HEK293 (cell line): ENCODE data around the gene STX16.

Source experiments
- CTCF ChIA-PET: fragments of 350-600 bp; formaldehyde crosslinking; extraction: SDS; loops from one replicate; lab custom pipeline; 2021; ENCODE audit warnings: antibody characterized with exemption; lab: Yijun Ruan, JAX
- POLR2A ChIA-PET: fragments of 300-600 bp; formaldehyde crosslinking; extraction: SDS; loops from one replicate; lab custom pipeline; 2020; ENCODE audit warnings: antibody characterized with exemption, inconsistent platforms; lab: Yijun Ruan, JAX
- H3K27ac ChIP-seq: fragments of 200-500 bp; sonication (Bioruptor generic); 2 replicates; pipeline ENCODE4 v1.5.1; 2014; ENCODE audit warnings: low read depth, low read length, control low read depth, inconsistent platforms; ENCODE audit errors: extremely low read depth
- H3K36me3 ChIP-seq, 2 experiments: fragments of 200-500 bp in 1 of 2; sonication (Bioruptor generic) in 1 of 2; 1 replicate in 1 of 2; 2 replicates in 1 of 2; pipeline ENCODE4 v1.5.1; 2014 to 2017; ENCODE audit warnings: inconsistent platforms in 2 of 2, low read length in 2 of 2; ENCODE audit not compliant: control insufficient read depth in 2 of 2, insufficient read depth in 1 of 2
- H3K4me1 ChIP-seq: fragments of 200-500 bp; sonication (Bioruptor generic); 2 replicates; pipeline ENCODE4 v1.5.1; 2014; ENCODE audit warnings: mild to moderate bottlenecking, low read length, inconsistent platforms; ENCODE audit not compliant: control insufficient read depth, insufficient read depth
- H3K4me3 ChIP-seq: 2 replicates; pipeline ENCODE4 v1.5.1; 2011; ENCODE audit warnings: low read depth, mild to moderate bottlenecking, control low read depth, low read length, moderate library complexity
- H3K9me3 ChIP-seq: fragments of 200-500 bp; sonication (Bioruptor generic); 2 replicates; pipeline ENCODE4 v1.5.1; 2014; ENCODE audit warnings: low read depth, low read length, inconsistent platforms; ENCODE audit not compliant: control insufficient read depth, insufficient read depth
- HIC1 ChIP-seq: fragments of 450-650 bp; formaldehyde crosslinking; IDR thresholded peaks from 2 replicates; pipeline ENCODE4 v1.5.1; 2016; ENCODE audit warnings: missing biosample characterization, missing genetic modification characterization
- PRDM1 ChIP-seq: fragments of 450-650 bp; formaldehyde crosslinking; IDR thresholded peaks from 2 replicates; pipeline ENCODE4; 2016; ENCODE audit warnings: missing biosample characterization, missing genetic modification characterization
- SALL2 ChIP-seq: fragments of 450-650 bp; formaldehyde crosslinking; IDR thresholded peaks from 2 replicates; pipeline ENCODE4 v1.5.0; 2017; ENCODE audit warnings: missing biosample characterization, mild to moderate bottlenecking, missing genetic modification characterization, borderline replicate concordance
- SCRT2 ChIP-seq: fragments of 450-650 bp; formaldehyde crosslinking; IDR thresholded peaks from 2 replicates; pipeline ENCODE4 v1.5.1; 2016; ENCODE audit warnings: missing biosample characterization, missing genetic modification characterization
- ZFP3 ChIP-seq: fragments of 450-650 bp; formaldehyde crosslinking; IDR thresholded peaks from 2 replicates; pipeline ENCODE4 v1.5.1; 2016; ENCODE audit warnings: low read depth, missing biosample characterization, missing genetic modification characterization
- ZNF214 ChIP-seq: fragments of 450-650 bp; formaldehyde crosslinking; IDR thresholded peaks from 2 replicates; pipeline ENCODE4 v1.5.1; 2017; ENCODE audit warnings: missing biosample characterization, mild to moderate bottlenecking, missing genetic modification characterization, borderline replicate concordance
- ZNF223 ChIP-seq: fragments of 450-650 bp; formaldehyde crosslinking; IDR thresholded peaks from 2 replicates; pipeline ENCODE4 v1.5.1; 2016; ENCODE audit warnings: missing biosample characterization, missing genetic modification characterization
- ZNF280D ChIP-seq: fragments of 450-650 bp; formaldehyde crosslinking; IDR thresholded peaks from 2 replicates; pipeline ENCODE4 v1.5.1; 2016; ENCODE audit warnings: missing biosample characterization, missing genetic modification characterization
- ZNF398 ChIP-seq: fragments of 450-650 bp; formaldehyde crosslinking; IDR thresholded peaks from 2 replicates; pipeline ENCODE4 v1.5.1; 2017; ENCODE audit warnings: missing biosample characterization, missing genetic modification characterization
- ZNF521 ChIP-seq: fragments of 450-650 bp; formaldehyde crosslinking; IDR thresholded peaks from 2 replicates; pipeline ENCODE4 v1.5.1; 2017; ENCODE audit warnings: missing biosample characterization, mild to moderate bottlenecking, missing genetic modification characterization
- ZNF704 ChIP-seq: fragments of 450-650 bp; formaldehyde crosslinking; IDR thresholded peaks from 2 replicates; pipeline ENCODE4 v1.5.1; 2016; ENCODE audit warnings: missing biosample characterization, missing genetic modification characterization
- ZSCAN5A ChIP-seq: fragments of 450-650 bp; formaldehyde crosslinking; IDR thresholded peaks from 2 replicates; pipeline ENCODE4 v1.5.1; 2016; ENCODE audit warnings: missing biosample characterization, missing genetic modification characterization

The STX16 gene

GRCh38 chr20:58657986-58658385 lies 6.9 kb downstream of the STX16 start (continued):
- no peak for TF ChIP-seq ZNF521 (tag by site-specific recombination)

- Histone ChIP-seq H3K9me3 (no peaks in the 10 kb centered on the region), H3K4me3 (no peak overlapping the region), H3K36me3 (peaks cover 4 to 43% of the 10 kb centered on the region in 2 experiments), H3K27ac (no peak overlapping the region), H3K4me1 (peaks cover 17% of the 10 kb centered on the region)
- TF ChIP-seq PRDM1 (peak; percentile 54), ZNF214 (tag by site-specific recombination) (no peak), SCRT2 (peak; percentile 12; the same call in 1 of the 2 replicates), ZFP3 (tag by site-specific recombination) (no peak)
- CTCF ChIA-PET: interaction anchor here (0.6 to 1.6 kb wide), 4 partner anchors 8 to 836 kb away, joined by 3 to 6 read pairs (median 4); partner anchors contain the start of gene STX16
- POLR2A ChIA-PET: interaction anchor here (1.9 kb wide), 1 partner anchor 8 kb away, joined by 11 read pairs; the partner anchor contains the start of gene STX16
Observed at GRCh38 chr20:58658760-58659159, 7.7 kb downstream of the STX16 start.

GRCh38 chr20:58659841-58660240 lies 8.8 kb downstream of the STX16 start:
- no peak overlapping the region for H3K27ac ChIP-seq
- no peak overlapping the region for H3K4me3 ChIP-seq
- H3K9me3 ChIP-seq: no peaks in the 10 kb centered on the region
- ChIA-PET CTCF (interaction anchor here (0.9 to 1.6 kb wide), 4 partner anchors 9 to 835 kb away, joined by 3 to 6 read pairs (median 4); partner anchors contain the start of gene STX16), POLR2A (interaction anchor here (1.9 kb wide), 1 partner anchor 9 kb away, joined by 11 read pairs; the partner anchor contains the start of gene STX16)
- peaks cover 4 to 47% of the 10 kb centered on the region in 2 experiments for H3K36me3 ChIP-seq
- no peak for TF ChIP-seq SALL2 (tag by site-specific recombination)
- TF ChIP-seq ZSCAN5A (tag by site-specific recombination): no peak
- TF ChIP-seq, all 188 proteins: peak for 0
- H3K4me1 ChIP-seq: peaks cover 13% of the 10 kb centered on the region

GRCh38 chr20:58660855-58661597 lies 9.9 kb downstream of the STX16 start:
- Histone ChIP-seq H3K4me3 (no peak overlapping the region), H3K9me3 (no peaks in the 10 kb centered on the region), H3K36me3 (peaks cover 4 to 50% of the 10 kb centered on the region in 2 experiments), H3K27ac (no peak overlapping the region)
- CTCF ChIA-PET: interaction anchor here (0.6 kb wide), 1 partner anchor 427 kb away, joined by 5 read pairs; no protein-coding TSS in a partner anchor
- POLR2A ChIA-PET: no interaction called here
- TF ChIP-seq ZNF704: no peak
- TF ChIP-seq HIC1: no peak
- TF ChIP-seq ZNF223 (tag by site-specific recombination): no peak
- no peak for TF ChIP-seq ZNF280D (tag by site-specific recombination)
- no peak for TF ChIP-seq ZNF398
- TF ChIP-seq, all 188 proteins: peak for 0
- peaks cover 13% of the 10 kb centered on the region for H3K4me1 ChIP-seq
